Measurements from ENCODE around the gene FGF1.

DNA sequence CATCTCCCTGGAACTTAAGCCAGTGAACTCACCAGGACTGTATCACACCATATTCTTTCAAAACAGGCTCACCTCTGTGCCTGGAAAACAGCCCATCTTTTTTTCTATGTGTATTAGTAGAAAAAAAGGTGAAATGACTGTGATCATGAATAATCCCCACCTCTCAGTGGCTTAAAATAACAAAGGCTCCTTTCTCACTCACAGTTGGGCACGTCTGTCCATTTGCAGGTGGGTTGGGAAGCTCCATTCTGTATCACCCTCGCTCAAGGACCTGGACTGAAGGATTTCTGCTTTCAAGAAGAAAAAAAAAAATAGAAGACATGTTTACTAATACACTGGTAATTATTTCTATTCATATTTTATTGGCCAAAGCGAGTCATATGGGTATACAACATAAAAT lies 17.3 kb upstream of the FGF1 start:
- TF ChIP-seq, protein P1, sequence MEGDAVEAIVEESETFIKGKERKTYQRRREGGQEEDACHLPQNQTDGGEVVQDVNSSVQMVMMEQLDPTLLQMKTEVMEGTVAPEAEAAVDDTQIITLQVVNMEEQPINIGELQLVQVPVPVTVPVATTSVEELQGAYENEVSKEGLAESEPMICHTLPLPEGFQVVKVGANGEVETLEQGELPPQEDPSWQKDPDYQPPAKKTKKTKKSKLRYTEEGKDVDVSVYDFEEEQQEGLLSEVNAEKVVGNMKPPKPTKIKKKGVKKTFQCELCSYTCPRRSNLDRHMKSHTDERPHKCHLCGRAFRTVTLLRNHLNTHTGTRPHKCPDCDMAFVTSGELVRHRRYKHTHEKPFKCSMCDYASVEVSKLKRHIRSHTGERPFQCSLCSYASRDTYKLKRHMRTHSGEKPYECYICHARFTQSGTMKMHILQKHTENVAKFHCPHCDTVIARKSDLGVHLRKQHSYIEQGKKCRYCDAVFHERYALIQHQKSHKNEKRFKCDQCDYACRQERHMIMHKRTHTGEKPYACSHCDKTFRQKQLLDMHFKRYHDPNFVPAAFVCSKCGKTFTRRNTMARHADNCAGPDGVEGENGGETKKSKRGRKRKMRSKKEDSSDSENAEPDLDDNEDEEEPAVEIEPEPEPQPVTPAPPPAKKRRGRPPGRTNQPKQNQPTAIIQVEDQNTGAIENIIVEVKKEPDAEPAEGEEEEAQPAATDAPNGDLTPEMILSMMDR (IDR thresholded peaks at IDR 0.05): no peak
- no peak for TF ChIP-seq POLR2A (IDR thresholded peaks at IDR 0.05)

All from uterus (tissue), 2 donors.